Left colon (tissue), 2 donors: ENCODE data around the gene RAPGEF5. TPM values are rescaled to one million over a fixed set of nuclear protein-coding genes. Genes with fewer than 3 reads are reported as not detected.
A peak's percentile ranks its signal among the peaks of the same experiment; 100 is the strongest.

Experiments
- ATAC-seq: fragments of 200-7000 bp; cut with Tn5 transposase; one replicate; pipeline ENCODE4 v1.9.1; 2020; ENCODE audit warnings: mild to moderate bottlenecking, moderate library complexity
- DNase-seq, 2 donors: peaks; one replicate each; pipeline ENCODE4 v3.0.0-alpha.2; 2020
- intact Hi-C, 2 donors: fragments of 100-400 bp; cut with DNase I in 1 of 2; cut with micrococcal nuclease in 1 of 2; formaldehyde crosslinking; loops; one replicate each; pipeline versions ENCODE4 v1.11.2 to v1.14.0; 2022; cut with DNase I, micrococcal nuclease
- total RNA-seq, 2 donors: library from RNA; stranded (reverse); fragmentation: NEBNext Ultra II Directional; extraction: Animal tissue kit (Norgen Biotek cat#: 25700); gene quantifications; one replicate each; pipeline ENCODE4 v1.2.1, GENCODE V29; 2021
- donor health status: DM: no; HTN: no; CAD: no.
- donor health status: DM: yes; HTN: yes; CAD: no.

Gene RAPGEF5
- total RNA-seq, 2 donors from 2014 or later = 51.7 to 62.9 TPM

DNA sequence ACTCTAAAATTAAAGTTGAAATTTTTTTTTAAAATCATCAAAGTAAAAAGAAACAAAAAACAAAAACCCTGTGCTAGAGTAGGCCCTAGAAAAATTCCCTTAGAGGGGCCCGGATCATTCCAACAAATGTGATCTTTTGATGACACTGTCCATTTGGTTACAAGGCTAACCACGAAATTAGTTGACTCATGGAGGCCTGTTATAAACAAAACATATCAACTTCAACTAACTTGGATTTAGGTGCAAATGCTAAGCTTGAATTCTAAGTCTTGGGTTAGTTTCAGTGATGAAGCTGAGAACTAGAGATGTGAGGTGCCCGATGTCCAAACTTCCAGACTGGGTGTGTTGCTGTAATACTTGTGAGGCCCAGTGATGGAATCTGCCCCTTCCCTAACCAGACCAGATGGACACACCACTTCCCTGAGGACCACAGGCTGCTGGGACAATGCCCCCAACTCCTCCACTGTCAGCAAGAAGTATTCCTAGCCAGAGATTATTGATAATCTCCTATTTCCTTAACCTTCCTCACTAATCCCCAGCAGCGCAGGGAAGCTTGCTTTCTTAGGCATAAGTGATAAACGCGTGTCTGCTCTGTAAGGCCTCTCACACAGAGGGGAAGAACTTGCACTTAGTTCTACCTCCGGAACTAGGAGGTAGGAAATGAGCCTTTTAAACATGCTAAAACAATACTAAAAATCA lies 108.7 kb downstream of the RAPGEF5 start:
- intact Hi-C loops = no loop called here
- no peak for DNase-seq
- ATAC-seq = no peak

DNA sequence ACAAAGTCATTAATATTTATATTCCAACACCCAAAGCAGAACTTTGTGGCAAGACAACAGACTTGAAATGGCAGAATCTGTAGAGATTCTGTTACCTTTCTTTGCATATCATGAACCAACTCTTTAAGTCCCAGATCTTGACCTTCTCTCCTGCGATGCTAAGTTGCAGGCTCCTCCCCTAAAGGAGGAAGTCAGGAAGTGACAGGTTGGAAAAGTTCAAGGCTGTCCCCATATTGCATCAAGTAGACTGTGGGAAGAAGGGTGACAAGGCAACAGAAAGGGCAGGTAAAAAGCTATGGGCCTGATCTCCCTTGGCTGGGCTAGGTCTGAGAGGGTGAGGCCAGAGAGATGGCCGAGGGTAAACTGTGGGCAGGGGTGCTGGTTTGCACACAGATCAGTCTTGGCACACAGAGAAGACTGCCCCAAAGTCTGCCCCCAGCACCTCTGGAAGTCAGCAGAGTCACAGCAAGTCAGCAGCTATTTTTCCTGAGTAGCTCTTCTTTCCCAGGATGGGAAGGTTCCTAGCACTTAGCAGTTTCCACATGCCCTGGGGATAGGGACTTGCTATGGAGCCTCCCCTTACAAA lies 115.1 kb downstream of the RAPGEF5 start:
- ATAC-seq (peak; percentile 64), DNase-seq (no peak)
- intact Hi-C loops = no loop called here

DNA sequence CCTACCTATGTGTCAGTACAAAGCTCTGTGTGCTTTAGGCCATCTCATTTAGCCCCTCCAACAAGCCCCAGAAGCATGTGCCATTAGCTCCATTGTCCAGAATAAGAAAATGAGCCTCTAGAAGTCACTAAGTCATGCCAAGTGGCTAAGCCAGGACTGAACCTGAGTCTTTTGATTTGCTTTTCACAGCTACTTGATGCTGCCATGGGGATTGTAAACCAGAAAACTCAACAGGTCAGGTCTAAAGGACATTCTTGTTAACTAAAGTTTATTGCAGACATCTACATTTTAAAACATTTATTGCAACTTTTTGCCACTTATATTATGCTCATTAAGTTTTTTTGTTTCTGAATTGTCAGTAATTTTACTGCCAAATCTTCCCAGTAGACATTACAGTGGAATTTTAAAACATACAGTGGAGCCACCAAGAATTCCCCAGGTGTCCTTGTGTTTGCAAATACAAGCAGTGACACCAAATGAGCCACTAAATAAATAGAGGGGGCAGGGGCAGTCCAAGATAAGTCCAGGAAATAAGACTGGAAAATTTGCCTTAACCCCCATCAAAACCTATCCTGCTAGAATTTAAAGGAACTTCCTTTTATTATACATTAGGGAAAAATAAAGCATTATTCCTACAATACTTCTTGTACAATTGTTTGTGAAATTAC lies 115.9 kb downstream of the RAPGEF5 start:
- ATAC-seq = peak; percentile 88
- no peak for DNase-seq
- intact Hi-C loops = no loop called here

DNA sequence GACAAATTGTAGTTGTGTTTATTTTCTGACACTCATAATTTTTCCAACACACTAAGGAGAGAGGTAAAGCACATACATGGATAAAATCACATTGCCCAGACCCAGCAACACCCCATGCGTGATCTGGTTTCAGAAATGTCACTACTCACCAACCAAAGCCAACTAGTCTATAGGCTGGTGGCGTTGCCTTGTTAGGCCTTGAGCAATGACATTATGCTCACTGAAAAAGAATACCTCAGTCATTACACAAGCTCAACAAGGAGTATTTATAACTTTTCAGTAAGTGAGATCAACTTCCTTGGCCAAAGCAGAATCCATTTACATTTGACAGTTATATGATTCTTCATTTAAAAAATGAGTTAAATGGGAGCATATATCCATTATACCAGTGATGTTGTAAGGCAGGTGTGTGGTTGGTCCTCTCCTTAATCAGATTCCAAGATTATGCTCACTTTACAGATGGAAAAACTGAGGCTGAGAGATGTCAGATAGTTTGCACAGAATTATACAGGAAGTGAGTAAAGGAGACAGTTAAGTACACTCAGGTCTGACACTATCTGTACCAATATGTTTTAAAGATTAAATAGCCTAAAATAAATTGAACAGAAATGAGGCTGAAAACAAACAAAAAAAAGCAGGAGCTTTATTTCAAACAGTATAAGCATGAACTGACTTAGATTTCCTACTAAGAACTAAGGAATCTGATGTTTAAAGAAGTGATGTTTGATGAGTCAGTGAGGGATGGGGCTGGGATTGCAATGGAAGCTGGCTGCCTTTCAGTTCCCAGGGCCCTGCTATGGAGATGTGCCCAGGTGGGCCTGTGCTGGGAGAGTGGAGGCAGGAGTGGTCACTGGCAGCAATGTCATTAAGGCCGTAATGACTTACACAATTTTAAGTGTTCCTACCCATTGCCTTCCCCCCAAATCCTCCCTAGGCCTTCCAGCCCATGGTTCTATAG lies 118.3 kb downstream of the RAPGEF5 start:
- ATAC-seq = no peak
- no peak for DNase-seq
- intact Hi-C loops = no loop called here

DNA sequence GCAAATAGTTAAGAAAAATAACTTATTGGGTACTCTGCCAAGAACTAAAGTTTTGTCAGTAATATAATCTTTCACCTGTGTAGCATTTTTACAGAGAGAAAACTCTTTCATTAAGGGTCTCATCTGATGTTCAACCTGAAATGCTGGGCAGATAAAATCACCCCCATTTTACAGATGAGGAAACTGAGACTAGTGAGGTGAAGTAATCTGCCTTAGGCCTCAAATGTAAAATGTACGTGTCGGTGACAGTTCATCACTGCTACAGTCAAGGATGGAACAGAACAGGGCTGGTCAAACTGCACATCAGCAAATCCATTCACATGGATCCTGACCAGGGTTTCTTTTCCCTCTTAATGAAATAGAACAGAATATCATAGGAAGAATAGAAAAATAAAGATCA lies 121.8 kb downstream of the RAPGEF5 start:
- ATAC-seq = no peak
- intact Hi-C loops = no loop called here
- DNase-seq = no peak

DNA sequence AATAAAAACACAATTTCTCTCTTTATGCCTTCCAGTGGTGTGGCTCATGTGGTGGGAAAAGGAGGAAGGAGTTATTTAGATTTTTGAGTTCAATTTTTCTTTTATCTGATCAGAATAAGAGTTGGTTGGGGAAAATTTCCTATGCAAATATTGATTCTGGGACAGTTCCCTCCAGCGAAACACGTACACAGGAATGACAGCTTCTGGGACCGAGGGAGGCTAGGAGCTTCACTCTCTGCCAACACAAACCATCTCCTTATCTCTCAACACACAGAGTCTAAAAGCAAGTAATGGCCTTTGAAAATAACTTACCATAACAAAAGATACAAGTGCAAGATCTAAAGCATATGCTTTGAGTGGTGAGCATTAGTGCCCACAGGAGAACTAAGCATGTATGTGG lies 122.7 kb downstream of the RAPGEF5 start:
- no peak for DNase-seq
- intact Hi-C loops = no loop called here
- ATAC-seq = no peak

DNA sequence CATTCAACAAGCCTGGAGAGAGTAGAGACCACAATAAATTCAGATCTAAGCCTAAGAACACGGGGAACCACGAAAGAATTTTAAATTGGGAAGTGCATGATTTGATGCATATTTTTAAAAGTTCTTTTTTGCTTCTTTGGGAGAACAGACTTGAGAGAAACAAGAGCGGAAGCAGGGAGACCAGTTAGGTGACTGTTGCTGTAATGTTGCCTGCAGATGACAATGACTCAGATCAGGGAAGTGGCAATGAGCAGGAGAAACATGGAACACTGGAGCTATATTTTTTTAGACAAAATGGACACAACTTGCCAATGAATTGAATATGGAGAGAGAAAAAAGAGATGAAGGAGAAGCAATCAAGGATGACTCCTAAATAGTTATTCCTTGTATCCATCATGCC lies 125.1 kb downstream of the RAPGEF5 start:
- intact Hi-C loops = no loop called here
- ATAC-seq = no peak
- no peak for DNase-seq

DNA sequence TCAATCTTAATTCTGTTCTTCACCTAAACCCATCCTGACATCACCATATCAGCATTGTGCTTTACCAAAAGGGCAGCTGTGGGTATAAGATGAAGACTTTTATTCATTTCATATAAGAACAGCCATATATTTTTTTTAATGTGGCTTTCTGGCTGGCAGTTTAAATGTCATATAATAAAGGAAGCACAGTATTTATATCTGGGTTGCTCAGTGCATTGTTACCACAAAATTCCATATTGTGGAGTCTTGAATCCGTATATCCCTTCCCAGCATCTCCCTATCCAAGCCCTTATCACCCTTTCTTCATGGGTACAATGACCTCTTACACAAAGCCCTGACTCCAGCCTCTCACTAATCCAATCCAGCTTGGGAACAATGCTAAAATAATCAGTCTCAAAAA lies 125.8 kb downstream of the RAPGEF5 start:
- no peak for ATAC-seq
- intact Hi-C loops = no loop called here
- DNase-seq = no peak

DNA sequence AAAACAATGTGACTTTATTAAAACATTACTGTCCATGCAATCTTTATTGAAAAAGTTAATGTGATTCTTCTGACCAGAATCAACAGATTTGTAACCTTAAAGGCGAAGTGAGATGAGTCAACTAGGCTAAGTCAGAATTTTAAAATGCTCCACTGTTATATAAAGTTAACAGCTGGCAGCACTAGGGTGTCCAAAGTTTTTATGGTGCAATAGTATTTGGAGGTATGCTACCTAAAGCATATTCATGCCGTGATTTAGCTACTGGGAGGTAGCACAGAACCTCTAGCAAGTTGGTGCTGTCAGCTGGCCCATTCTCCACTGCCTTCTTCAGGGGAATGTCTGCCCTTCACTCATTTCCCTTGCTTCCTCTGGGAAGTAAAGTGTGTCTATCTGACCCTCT lies 126.7 kb downstream of the RAPGEF5 start:
- ATAC-seq = no peak
- no peak for DNase-seq
- intact Hi-C loops = no loop called here

DNA sequence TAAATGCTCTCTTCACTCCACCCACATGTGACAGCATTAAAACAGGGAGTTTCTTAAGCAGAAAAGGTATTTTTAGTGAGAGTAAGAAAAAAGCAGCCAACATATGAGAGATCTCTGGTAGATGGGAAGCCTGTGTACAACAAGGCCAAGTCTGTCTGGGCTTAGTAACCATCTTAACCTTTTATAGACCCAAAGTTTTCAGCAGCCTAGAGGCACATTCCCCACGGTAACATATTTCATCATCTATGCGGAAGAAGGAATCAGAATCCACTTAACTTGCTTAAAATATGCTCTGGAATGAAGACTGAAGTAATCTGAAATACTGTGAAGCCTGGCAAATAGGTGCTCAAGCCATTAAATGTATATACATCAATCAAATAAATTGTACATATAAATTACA lies 127.8 kb downstream of the RAPGEF5 start:
- DNase-seq (no peak), ATAC-seq (no peak)
- intact Hi-C loops = no loop called here

DNA sequence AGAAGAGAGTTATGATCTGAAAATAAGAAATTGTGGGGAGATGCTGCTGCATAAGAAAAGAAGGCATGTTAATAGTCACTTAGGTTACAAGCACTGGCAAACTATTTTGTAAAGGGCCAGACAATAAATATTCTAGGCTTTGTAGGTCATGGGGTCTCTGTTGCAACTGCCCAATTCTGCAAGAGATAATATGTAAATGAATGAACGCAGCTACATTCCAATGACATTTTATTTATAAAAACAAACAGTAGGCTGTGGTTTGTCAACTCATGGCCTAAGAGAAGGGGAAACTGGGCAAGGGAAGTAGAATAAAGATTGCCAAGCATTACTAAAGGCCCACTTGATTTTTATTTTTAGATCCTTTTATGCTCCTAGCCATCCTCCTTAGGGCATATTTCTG lies 133.1 kb downstream of the RAPGEF5 start:
- ATAC-seq (no peak), DNase-seq (no peak)
- intact Hi-C loops = no loop called here

DNA sequence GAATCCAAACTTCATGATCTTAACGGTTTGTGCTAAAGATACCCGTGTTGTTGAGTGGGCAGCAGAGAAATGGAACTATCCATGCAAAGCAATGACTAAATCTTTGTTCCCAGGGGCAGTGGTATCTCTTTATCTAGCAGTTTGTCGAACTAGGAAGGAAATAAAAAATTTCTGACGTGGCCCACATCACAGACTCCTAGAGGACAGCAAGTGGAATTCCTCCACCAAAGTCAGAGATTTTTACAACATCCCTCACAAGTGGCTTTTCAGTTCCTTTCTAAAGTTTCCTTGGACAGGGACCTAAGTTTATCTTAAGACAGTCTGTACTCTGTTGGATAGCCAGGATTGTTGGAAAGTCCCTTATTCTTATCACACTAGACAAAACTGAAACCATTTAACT lies 136.0 kb downstream of the RAPGEF5 start:
- DNase-seq = no peak
- intact Hi-C loops = no loop called here
- no peak for ATAC-seq

DNA sequence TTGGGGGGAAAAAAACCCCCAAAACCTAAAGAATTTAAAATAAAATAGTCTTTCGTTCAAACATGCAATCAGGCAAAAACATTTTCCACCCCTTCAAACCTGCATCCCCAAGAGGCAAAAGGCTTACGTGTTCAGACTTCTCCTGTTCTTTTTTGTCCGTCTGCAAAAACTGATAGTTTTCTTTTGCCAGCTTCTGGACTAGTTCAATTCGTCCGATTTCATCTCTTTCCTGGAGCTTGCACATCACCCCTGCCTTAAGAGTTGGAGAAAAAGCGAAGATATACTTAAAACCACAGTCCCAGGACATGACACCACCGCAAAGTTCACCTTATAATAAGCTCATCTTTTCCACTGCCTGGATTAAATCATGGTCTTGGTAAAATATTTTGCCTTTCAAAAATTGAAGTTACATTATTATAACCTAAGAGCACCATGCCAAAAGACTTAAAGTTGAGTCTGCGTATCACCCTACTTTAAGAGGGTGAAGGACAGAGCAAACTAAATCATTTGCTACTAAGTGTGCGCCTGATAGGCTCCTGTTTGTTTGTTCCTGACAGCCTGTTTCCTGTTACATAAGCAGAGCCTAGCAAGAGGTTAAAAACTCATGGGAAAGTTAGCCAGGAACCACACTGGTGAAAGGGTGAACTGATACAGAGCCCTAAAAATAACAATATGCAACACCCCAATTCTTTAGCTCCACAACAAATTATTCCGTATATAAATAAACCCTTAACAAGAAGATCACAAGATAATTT lies 137.0 kb downstream of the RAPGEF5 start:
- intact Hi-C loops = loop anchor here in 1 of 2 donors (5.0 kb wide), 1 partner anchor 68 kb away; no protein-coding TSS in a partner anchor
- no peak for DNase-seq
- no peak for ATAC-seq

DNA sequence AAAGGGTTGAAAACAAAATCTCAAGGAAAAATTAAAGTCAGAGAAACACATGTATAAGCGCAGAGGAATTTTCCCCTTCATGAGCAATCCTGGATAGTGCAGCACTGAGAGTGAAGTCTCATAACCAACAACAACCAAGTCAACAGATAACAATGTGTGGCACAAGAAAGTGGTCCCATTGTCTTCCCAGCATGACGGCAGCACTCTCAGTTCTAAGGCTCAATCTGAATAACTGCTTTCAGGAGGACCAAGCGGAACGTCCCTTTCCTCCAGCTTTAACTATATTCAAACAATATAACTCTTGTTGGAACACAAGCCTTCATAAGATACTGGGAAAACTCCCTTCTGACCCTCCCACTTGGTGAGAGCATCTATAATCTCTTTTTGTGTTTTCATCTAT lies 137.9 kb downstream of the RAPGEF5 start:
- no peak for DNase-seq
- intact Hi-C loops = loop anchor here in 1 of 2 donors (5.0 kb wide), 1 partner anchor 67 kb away; no protein-coding TSS in a partner anchor
- ATAC-seq = no peak

DNA sequence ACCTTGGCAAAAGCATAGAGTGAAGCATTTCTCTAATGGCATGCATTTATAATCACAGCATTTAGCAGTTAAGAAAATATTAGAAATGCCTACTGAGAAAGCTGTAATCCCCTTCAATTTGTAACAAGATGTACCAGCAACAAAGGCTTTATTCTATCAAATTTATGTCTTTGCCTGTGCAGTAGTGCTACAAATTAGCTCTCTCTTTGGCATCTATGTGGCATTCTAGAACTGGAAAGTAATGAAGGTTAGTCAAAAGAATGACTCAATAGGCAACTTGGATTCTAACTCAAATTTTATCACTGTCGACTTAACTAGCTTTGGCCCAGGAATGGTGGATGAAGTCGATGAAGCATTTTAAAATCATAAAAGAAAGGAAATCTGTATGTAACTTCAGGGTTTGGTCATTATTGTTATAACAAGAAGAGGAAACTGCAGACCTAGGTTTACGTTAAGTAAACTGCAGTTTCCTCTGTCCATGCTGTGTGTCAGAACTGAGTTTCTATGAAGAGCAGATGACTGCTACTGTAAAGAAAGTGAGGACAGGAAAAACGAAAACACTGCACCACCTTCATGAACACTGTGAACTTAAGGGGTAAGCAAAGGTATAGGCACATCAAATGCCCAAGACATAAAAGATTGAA lies 140.0 kb downstream of the RAPGEF5 start:
- DNase-seq = no peak
- ATAC-seq = no peak
- intact Hi-C loops = loop anchor here in 1 of 2 donors (5.0 kb wide), 1 partner anchor 65 kb away; no protein-coding TSS in a partner anchor

DNA sequence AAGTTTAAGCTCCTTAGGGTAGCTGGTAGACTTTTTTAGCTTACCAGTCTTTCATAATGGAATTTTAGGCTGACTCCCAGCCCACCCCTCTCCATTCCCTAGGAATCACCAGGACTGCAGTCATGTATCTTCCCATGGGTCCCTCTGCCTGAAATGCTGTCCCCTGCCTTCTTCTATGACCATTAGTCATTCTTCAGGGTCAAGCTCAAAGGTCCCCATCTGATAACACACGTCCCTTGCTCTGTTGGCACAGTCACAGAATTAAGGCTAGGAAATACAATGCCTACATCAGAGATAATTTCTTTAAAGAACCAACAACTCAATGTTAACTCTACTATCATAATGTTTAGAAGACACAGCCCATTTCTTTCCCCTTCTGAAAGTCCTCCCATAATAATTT lies 140.6 kb downstream of the RAPGEF5 start:
- intact Hi-C loops = loop anchor here in 1 of 2 donors (5.0 kb wide), 1 partner anchor 64 kb away; no protein-coding TSS in a partner anchor
- no peak for ATAC-seq
- DNase-seq = no peak

DNA sequence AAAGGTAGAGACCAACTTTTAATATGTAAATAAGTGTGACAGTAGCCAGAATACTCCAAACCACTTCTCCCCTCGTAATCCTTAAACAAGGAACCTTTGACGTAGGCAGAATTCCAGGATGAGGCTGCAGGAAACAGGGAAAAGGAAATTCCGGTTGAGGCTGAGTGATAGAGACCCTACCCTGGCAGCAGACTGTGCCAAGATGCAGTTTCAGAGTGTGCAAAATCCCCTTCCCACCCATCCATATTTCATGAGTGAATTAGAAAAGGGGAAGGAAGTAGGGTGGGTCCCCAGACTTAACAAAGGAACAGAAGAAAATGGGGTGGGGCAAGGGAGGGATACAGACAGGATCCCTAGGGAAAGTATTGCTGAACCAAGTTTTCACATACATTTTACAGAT lies 143.0 kb downstream of the RAPGEF5 start:
- intact Hi-C loops = no loop called here
- no peak for ATAC-seq
- DNase-seq = no peak

DNA sequence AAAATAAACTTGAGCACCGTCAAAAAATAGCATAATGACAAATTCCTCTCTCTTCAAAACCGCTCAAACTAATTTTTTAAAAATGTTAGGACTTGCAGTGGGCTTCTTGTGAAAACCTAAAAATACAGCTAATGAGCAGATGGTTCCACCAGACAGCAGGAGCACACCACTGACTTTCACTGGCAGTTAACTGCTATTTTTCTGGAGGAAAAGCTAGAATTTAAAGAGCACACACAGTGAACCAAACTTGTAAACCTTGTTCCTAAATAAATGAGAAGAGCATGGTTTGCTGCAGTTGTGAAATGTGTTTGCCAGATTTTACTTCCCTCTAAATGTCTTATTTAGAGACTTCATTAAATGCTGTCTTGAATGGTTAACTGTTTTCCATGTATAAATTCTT lies 143.9 kb downstream of the RAPGEF5 start:
- DNase-seq = no peak
- intact Hi-C loops = no loop called here
- ATAC-seq = no peak
